Left renal pelvis (tissue), 4 donors: ENCODE results near the gene ZNF879. TPM values are rescaled to one million over a fixed set of nuclear protein-coding genes. Genes with fewer than 3 reads are reported as not detected.

Experiments used
- DNase-seq, 4 donors: peaks; one replicate each; pipeline ENCODE4 v3.0.0-alpha.2; 2013; ENCODE audit warnings: low read depth in 4 of 4, low spot score in 3 of 4
- polyA plus RNA-seq, 4 donors: library from polyadenylated mRNA; unstranded; fragments of 120-200 nt; gene quantifications; one replicate each; pipeline ENCODE4 v1.2.1, GENCODE V29; 2013; ENCODE audit not compliant: insufficient read length in 4 of 4

The ZNF879 gene
- polyA plus RNA-seq: 10 to 100 TPM in 1 of 4 donors, 1 to 10 TPM in 3; 5.6 to 10.5 (median 7.7) TPM

GRCh38 chr5:179023528-179024189 is at the start of gene ZNF879:
Gene ZNF879, plus strand, starts transcription at chr5:179023804. Its CDS starts 1,201 bp downstream, at chr5:179025005.
- DNase-seq: peak; percentile 91 to 96 (median 94)

GRCh38 chr5:178981381-178981780 is 42.2 kb upstream of the ZNF879 start:
- no peak for DNase-seq

GRCh38 chr5:178982941-178983340 is 40.7 kb upstream of the ZNF879 start:
- no peak for DNase-seq

- DNase-seq: no peak
Observed at GRCh38 chr5:178983728-178984127, 39.9 kb upstream of the ZNF879 start.

- DNase-seq: no peak
Observed at GRCh38 chr5:178984145-178985072, 39.2 kb upstream of the ZNF879 start.

GRCh38 chr5:178986326-178986960 is 37.2 kb upstream of the ZNF879 start:
- no peak for DNase-seq

GRCh38 chr5:178988436-178989220 is 35.0 kb upstream of the ZNF879 start:
- DNase-seq: no peak

- no peak for DNase-seq
Observed at GRCh38 chr5:178989311-178989710, 34.3 kb upstream of the ZNF879 start.

- no peak for DNase-seq
Observed at GRCh38 chr5:178990491-178990890, 33.1 kb upstream of the ZNF879 start.

GRCh38 chr5:178991190-178992145 is 32.1 kb upstream of the ZNF879 start:
- no peak for DNase-seq

- DNase-seq: no peak
Observed at GRCh38 chr5:178992291-178992895, 31.2 kb upstream of the ZNF879 start.

- no peak for DNase-seq
Observed at GRCh38 chr5:178993236-178993765, 30.3 kb upstream of the ZNF879 start.

- DNase-seq: no peak
Observed at GRCh38 chr5:178993955-178994579, 29.5 kb upstream of the ZNF879 start.

GRCh38 chr5:178994580-178995340 is 28.8 kb upstream of the ZNF879 start, which contains the start of gene GRM6:
Gene GRM6, minus strand, starts transcription at chr5:178995320. Its CDS starts 376 bp downstream, at chr5:178994944.
- DNase-seq: no peak

GRCh38 chr5:178995341-178995690 is 28.3 kb upstream of the ZNF879 start:
- DNase-seq: no peak

- DNase-seq: no peak
Observed at GRCh38 chr5:178996156-178996555, 27.4 kb upstream of the ZNF879 start.

GRCh38 chr5:178997191-178997590 is 26.4 kb upstream of the ZNF879 start:
- no peak for DNase-seq
